ENCODE results near the gene ITPKB. TPM values are rescaled to one million over a fixed set of nuclear protein-coding genes. Genes with fewer than 3 reads are reported as not detected.
"Not testable (repeated sequence)": the region's sequence is repeated elsewhere in the genome, so short reads cannot be mapped to it uniquely, and the experiment has no call there.

The ITPKB gene
- total and polyA plus RNA-seq, 7 experiments from 2014 or later, result 51.7 to 429 (median 177) TPM

DNA sequence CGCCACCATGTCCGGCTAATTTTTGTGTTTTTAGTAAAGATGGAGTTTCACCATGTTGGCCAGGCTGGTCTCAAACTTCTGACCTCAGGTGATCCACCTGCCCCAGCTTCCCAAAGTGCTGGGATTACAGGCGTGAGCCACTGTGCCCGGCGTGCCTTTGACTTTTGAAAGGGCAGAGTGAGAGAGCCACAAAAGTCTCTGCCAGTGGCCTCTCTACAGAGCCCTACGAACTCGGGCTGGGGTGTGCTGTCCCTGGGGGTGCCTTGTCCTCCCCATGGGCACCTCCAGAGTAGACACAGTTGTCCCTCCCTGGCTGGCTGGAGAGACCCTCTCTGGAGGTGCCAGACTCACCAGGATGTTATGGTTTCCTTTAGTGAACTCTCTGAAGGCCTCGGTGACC, 99.9 kb downstream of the ITPKB start:
- CTCF ChIA-PET, result interaction anchor here (1.2 to 7.2 kb wide), 2 partner anchors 11 to 188 kb away, joined by 3 to 60 read pairs; no protein-coding TSS in a partner anchor
- H3K27me3 ChIP-seq (ENCODE audit: control insufficient read depth in 2 of 2, insufficient read depth in 2 of 2, low read length in 2 of 2); H3K9me3 Mint-ChIP-seq; H3K9me3 ChIP-seq (ENCODE audit: control insufficient read depth in 2 of 3, low read length in 3 of 3); DNase-seq; POLR2A ChIA-PET; ATAC-seq; H3K27me3 Mint-ChIP-seq; H3K4me3 ChIP-seq (ENCODE audit: low read length); intact Hi-C loops (cut with micrococcal nuclease); H3K4me3 Mint-ChIP-seq: not testable (repeated sequence)
- H3K36me3 Mint-ChIP-seq, result peaks cover 6 to 28% (median 20%) of the 10 kb centered on the region in 5 donors
- Histone ChIP-seq H3K4me1 (ENCODE audit: control insufficient read depth in 2 of 2, insufficient read depth in 2 of 2, low read length in 2 of 2) (peaks cover 34 to 45% of the 10 kb centered on the region in 2 donors), H3K27ac (ENCODE audit: low read depth, low read length) (peak overlapping the region; percentile 7), H3K36me3 (ENCODE audit: control insufficient read depth in 2 of 3, insufficient read depth in 3 of 3, low read length in 3 of 3) (peaks cover 11 to 92% (median 26%) of the 10 kb centered on the region in 3 experiments)
- peak overlapping the region in 6 of 9 donors; percentile 51 to 94 (median 68) for H3K27ac Mint-ChIP-seq
- H3K4me1 Mint-ChIP-seq, result peaks cover 40 to 84% (median 47%) of the 10 kb centered on the region in 7 donors

DNA sequence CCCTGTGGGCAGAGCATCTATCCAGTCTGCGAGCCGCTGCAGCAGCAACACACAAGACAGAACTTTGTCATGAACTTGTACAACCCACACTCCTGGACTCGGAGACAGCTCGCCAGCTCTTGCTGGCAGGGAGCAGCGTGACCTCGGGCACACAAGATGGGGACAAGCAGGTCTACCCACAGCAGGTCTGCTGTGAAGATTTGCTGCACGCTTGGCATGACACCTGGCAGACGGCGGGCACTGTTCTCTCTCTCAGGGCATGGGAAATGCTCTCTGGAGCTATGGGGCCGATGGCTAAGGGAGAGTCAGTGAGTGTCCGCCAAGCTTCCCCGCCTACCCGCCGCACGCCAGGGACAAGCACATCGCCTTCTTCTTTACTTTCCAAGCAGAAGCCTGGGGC, 100.5 kb downstream of the ITPKB start:
- H3K4me3 ChIP-seq (ENCODE audit: low read length), result no peak overlapping the region
- H3K9me3 ChIP-seq (ENCODE audit: control insufficient read depth in 2 of 3, low read length in 3 of 3), result no peaks in the 10 kb centered on the region
- ChIA-PET POLR2A (no interaction called here), CTCF (interaction anchor here (1.2 to 7.2 kb wide), 2 partner anchors 11 to 188 kb away, joined by 3 to 60 read pairs; no protein-coding TSS in a partner anchor)
- peaks cover 35 to 81% (median 51%) of the 10 kb centered on the region in 7 donors for H3K4me1 Mint-ChIP-seq
- H3K36me3 Mint-ChIP-seq, result peaks cover 6 to 29% (median 20%) of the 10 kb centered on the region in 5 donors
- H3K4me3 Mint-ChIP-seq, result no peak overlapping the region
- intact Hi-C loops (cut with micrococcal nuclease), result no loop called here
- H3K27me3 ChIP-seq (ENCODE audit: control insufficient read depth in 2 of 2, insufficient read depth in 2 of 2, low read length in 2 of 2), result no peaks in the 10 kb centered on the region
- H3K9me3 Mint-ChIP-seq, result no peaks in the 10 kb centered on the region
- H3K27me3 Mint-ChIP-seq, result no peaks in the 10 kb centered on the region
- H3K36me3 ChIP-seq (ENCODE audit: control insufficient read depth in 2 of 3, insufficient read depth in 3 of 3, low read length in 3 of 3), result peaks cover 11 to 90% (median 30%) of the 10 kb centered on the region in 3 experiments
- H3K27ac ChIP-seq (ENCODE audit: low read depth, low read length), result peak overlapping the region; percentile 7
- DNase-seq (no peak), ATAC-seq (no peak)
- peak overlapping the region in 7 of 9 donors; percentile 57 to 94 (median 69) for H3K27ac Mint-ChIP-seq
- peaks cover 34 to 45% of the 10 kb centered on the region in 2 donors for H3K4me1 ChIP-seq (ENCODE audit: control insufficient read depth in 2 of 2, insufficient read depth in 2 of 2, low read length in 2 of 2)

DNA sequence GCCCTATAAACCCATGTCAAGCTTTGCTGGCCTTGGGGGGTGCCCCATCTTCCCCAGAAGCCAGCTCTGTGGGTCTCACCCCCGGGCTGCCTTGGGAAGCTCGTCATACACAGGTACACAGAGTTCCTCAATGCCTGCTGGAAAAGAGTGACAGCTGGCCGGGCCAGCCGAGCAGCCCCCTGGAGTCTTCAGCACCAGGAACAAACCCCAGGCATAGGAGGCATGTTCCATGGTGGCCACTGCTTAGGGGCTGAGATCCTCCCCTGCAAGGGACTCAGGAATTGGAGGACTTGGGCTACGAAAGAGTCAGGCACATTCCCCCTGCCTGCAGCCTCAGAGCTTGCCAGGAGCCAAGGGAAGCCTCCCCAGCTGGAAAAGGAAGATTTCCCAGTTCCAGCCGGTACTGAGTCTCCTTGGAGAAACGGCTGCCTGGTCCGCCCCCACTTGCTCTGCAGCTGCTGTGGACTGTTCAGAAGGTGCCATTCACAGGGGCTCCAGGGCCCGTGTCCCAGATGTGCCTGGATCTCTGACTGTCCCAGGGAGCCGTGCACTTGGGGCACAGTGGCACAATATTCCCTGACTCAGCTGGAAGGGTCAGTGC, 101.0 kb downstream of the ITPKB start:
- Mint-ChIP-seq H3K9me3 (no peaks in the 10 kb centered on the region), H3K27me3 (no peaks in the 10 kb centered on the region), H3K36me3 (peaks cover 6 to 30% (median 18%) of the 10 kb centered on the region in 5 donors), H3K4me1 (peaks cover 30 to 81% (median 56%) of the 10 kb centered on the region in 7 donors), H3K4me3 (no peak overlapping the region), H3K27ac (peak overlapping the region in 8 of 9 donors; percentile 57 to 96 (median 84))
- peak overlapping the region; percentile 7 for H3K27ac ChIP-seq (ENCODE audit: low read depth, low read length)
- peaks cover 11 to 86% (median 30%) of the 10 kb centered on the region in 3 experiments for H3K36me3 ChIP-seq (ENCODE audit: control insufficient read depth in 2 of 3, insufficient read depth in 3 of 3, low read length in 3 of 3)
- ChIA-PET POLR2A (interaction anchor here (0.9 to 1.0 kb wide), 2 partner anchors 39 to 42 kb away, joined by 4 read pairs; no protein-coding TSS in a partner anchor), CTCF (interaction anchor here (0.6 to 7.2 kb wide), 4 partner anchors 10 to 189 kb away, joined by 3 to 60 read pairs (median 4); no protein-coding TSS in a partner anchor)
- no peak for ATAC-seq
- no peaks in the 10 kb centered on the region for H3K9me3 ChIP-seq (ENCODE audit: control insufficient read depth in 2 of 3, low read length in 3 of 3)
- intact Hi-C loops (cut with micrococcal nuclease), result no loop called here
- H3K4me1 ChIP-seq (ENCODE audit: control insufficient read depth in 2 of 2, insufficient read depth in 2 of 2, low read length in 2 of 2), result peaks cover 31 to 45% of the 10 kb centered on the region in 2 donors
- no peaks in the 10 kb centered on the region for H3K27me3 ChIP-seq (ENCODE audit: control insufficient read depth in 2 of 2, insufficient read depth in 2 of 2, low read length in 2 of 2)
- no peak overlapping the region for H3K4me3 ChIP-seq (ENCODE audit: low read length)
- DNase-seq, result no peak

DNA sequence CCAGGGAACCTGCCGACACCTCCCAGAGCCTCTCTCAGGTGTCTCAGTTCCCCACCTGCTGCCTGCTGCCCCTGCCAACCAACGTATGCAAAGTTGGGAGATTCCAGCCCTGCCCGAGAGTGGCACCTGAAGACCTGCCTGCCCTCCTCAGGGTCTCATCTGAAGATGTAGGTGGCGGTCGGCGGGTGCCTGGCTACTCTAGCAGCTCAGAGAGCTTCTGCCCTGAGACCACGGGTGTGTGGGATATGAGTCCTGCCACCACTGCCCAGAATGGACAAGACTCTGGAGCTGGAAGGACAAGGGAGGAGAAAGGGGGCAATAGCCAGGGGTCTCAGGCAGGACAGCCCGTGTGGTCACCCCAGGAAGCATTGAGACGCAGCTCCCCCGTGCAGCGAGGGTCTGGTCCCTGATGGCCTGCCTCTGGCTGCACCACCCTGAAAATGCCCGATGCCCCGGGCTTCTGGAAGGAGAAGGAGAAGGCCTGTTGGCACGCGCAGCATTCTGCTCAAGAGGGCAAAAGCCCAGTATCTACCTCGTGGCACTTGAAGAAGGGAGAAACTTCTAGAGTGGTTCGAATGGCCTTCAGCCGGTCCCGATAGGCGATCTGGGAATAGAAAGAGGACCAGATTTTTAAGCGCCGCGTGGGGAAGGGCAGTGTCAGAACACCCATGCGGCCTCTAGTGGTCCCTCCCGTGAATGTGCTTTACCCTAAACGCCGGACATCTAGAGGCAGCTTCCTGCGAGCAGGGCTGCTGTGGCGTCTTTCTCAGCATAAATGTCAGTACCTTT, 101.7 kb downstream of the ITPKB start:
- H3K4me1 Mint-ChIP-seq, result peaks cover 28 to 81% (median 64%) of the 10 kb centered on the region in 7 donors

DNA sequence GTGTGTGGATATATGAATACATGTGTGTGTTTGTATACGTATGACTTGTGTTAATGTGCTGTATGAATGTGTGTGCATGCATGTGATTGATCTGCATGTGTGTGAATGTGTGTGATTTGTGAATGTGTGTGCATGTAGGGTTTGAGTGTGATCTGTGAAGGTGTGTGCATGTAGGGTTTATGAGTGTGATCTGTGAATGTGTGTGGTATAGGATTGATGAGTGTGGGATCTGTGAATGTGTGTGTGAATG, 102.3 kb downstream of the ITPKB start:
- Mint-ChIP-seq H3K27ac (peak overlapping the region; percentile 0 to 96 (median 84)), H3K9me3 (no peaks in the 10 kb centered on the region), H3K4me1 (peaks cover 25 to 83% (median 68%) of the 10 kb centered on the region in 7 donors), H3K27me3 (no peaks in the 10 kb centered on the region), H3K36me3 (peaks cover 6 to 29% (median 15%) of the 10 kb centered on the region in 5 donors), H3K4me3 (peak overlapping the region in 3 of 10 donors; percentile 0 to 35 (median 8))
- Histone ChIP-seq H3K9me3 (ENCODE audit: control insufficient read depth in 2 of 3, low read length in 3 of 3) (no peaks in the 10 kb centered on the region), H3K27me3 (ENCODE audit: control insufficient read depth in 2 of 2, insufficient read depth in 2 of 2, low read length in 2 of 2) (no peaks in the 10 kb centered on the region), H3K27ac (ENCODE audit: low read depth, low read length) (peak overlapping the region; percentile 54), H3K36me3 (ENCODE audit: control insufficient read depth in 2 of 3, insufficient read depth in 3 of 3, low read length in 3 of 3) (peaks cover 11 to 79% (median 30%) of the 10 kb centered on the region in 3 experiments), H3K4me1 (ENCODE audit: control insufficient read depth in 2 of 2, insufficient read depth in 2 of 2, low read length in 2 of 2) (peaks cover 26 to 48% of the 10 kb centered on the region in 2 donors), H3K4me3 (ENCODE audit: low read length) (no peak overlapping the region)
- ATAC-seq, result no peak
- ChIA-PET CTCF (interaction anchor here (7.2 kb wide), 1 partner anchor 190 kb away, joined by 60 read pairs; no protein-coding TSS in a partner anchor), POLR2A (interaction anchor here (1.4 to 3.7 kb wide), 3 partner anchors 46 to 246 kb away, joined by 3 to 12 read pairs (median 7); partner anchors contain the start of gene ITPKB)
- intact Hi-C loops (cut with micrococcal nuclease), result no loop called here
- DNase-seq, result no peak

More for the DNA sequence above, 101.7 kb downstream of the ITPKB start:
- Histone ChIP-seq H3K4me1 (ENCODE audit: control insufficient read depth in 2 of 2, insufficient read depth in 2 of 2, low read length in 2 of 2) (peaks cover 26 to 47% of the 10 kb centered on the region in 2 donors), H3K36me3 (ENCODE audit: control insufficient read depth in 2 of 3, insufficient read depth in 3 of 3, low read length in 3 of 3) (peaks cover 11 to 79% (median 30%) of the 10 kb centered on the region in 3 experiments), H3K27ac (ENCODE audit: low read depth, low read length) (peak overlapping the region; percentile 54), H3K27me3 (ENCODE audit: control insufficient read depth in 2 of 2, insufficient read depth in 2 of 2, low read length in 2 of 2) (no peaks in the 10 kb centered on the region), H3K9me3 (ENCODE audit: control insufficient read depth in 2 of 3, low read length in 3 of 3) (no peaks in the 10 kb centered on the region), H3K4me3 (ENCODE audit: low read length) (no peak overlapping the region)
- ChIA-PET CTCF (interaction anchor here (0.8 to 7.2 kb wide), 2 partner anchors 9 to 189 kb away, joined by 4 to 60 read pairs; no protein-coding TSS in a partner anchor), POLR2A (interaction anchor here (0.9 to 3.7 kb wide), 5 partner anchors 40 to 245 kb away, joined by 3 to 12 read pairs (median 4); partner anchors contain the start of gene ITPKB)
- peak overlapping the region; percentile 0 to 96 (median 84) for H3K27ac Mint-ChIP-seq
- peak overlapping the region in 2 of 10 donors; percentile 8 to 35 for H3K4me3 Mint-ChIP-seq
- no peak for DNase-seq
- no peaks in the 10 kb centered on the region for H3K9me3 Mint-ChIP-seq
- no peaks in the 10 kb centered on the region for H3K27me3 Mint-ChIP-seq
- peaks cover 6 to 30% (median 18%) of the 10 kb centered on the region in 5 donors for H3K36me3 Mint-ChIP-seq
- no peak for ATAC-seq
- intact Hi-C loops (cut with micrococcal nuclease), result no loop called here

DNA sequence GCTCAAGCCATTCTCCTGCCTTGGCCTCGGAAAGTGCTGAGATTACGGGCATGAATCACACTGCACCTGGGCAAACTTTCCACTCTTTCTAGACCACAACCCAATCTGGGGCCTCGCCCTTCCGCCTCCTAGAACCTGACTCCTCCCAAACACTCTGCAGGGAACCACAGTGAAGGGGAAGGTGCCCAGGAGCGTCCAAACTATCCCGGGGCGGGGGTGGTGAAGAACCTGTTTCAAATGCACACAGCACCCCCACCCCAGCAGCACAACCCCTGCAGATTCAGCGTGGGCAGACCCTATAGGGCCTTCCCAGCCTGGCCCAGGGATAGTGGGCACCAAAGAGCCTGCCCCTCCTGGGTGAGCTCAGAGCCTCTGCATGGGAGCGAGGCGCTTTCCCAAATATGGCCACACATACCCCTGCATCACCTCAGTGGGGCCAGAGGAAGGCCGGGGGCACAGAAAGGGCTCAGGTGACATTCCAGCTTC, 103.6 kb downstream of the ITPKB start:
- Histone ChIP-seq H3K4me1 (ENCODE audit: control insufficient read depth in 2 of 2, insufficient read depth in 2 of 2, low read length in 2 of 2) (peaks cover 26 to 48% of the 10 kb centered on the region in 2 donors), H3K27ac (ENCODE audit: low read depth, low read length) (peak overlapping the region; percentile 54)
- POLR2A ChIA-PET, result interaction anchor here (0.9 to 3.7 kb wide), 9 partner anchors 8 to 247 kb away, joined by 3 to 18 read pairs (median 4); partner anchors contain the start of gene ITPKB

More for the DNA sequence above, 103.6 kb downstream of the ITPKB start:
- no peaks in the 10 kb centered on the region for H3K27me3 Mint-ChIP-seq
- intact Hi-C loops (cut with micrococcal nuclease), result loop anchor here (1.0 to 2.0 kb wide), 4 partner anchors 8 to 75 kb away; no protein-coding TSS in a partner anchor
- H3K27me3 ChIP-seq (ENCODE audit: control insufficient read depth in 2 of 2, insufficient read depth in 2 of 2, low read length in 2 of 2), result no peaks in the 10 kb centered on the region
- DNase-seq (peak in 3 of 9 donors; percentile 48 to 60 (median 54)), ATAC-seq (peak; percentile 23)
- H3K4me3 ChIP-seq (ENCODE audit: low read length), result peak overlapping the region; percentile 38
- CTCF ChIA-PET, result interaction anchor here (0.7 to 7.2 kb wide), 13 partner anchors 9 to 211 kb away, joined by 3 to 60 read pairs (median 5); partner anchors contain the start of gene ITPKB
- no peaks in the 10 kb centered on the region for H3K9me3 ChIP-seq (ENCODE audit: control insufficient read depth in 2 of 3, low read length in 3 of 3)
- H3K9me3 Mint-ChIP-seq, result no peaks in the 10 kb centered on the region
- H3K36me3 Mint-ChIP-seq, result peaks cover 6 to 36% (median 15%) of the 10 kb centered on the region in 5 donors
- H3K36me3 ChIP-seq (ENCODE audit: control insufficient read depth in 2 of 3, insufficient read depth in 3 of 3, low read length in 3 of 3), result peaks cover 0 to 77% (median 19%) of the 10 kb centered on the region in 3 experiments
- H3K4me1 Mint-ChIP-seq, result peaks cover 25 to 81% (median 69%) of the 10 kb centered on the region in 7 donors
- peak overlapping the region; percentile 70 to 90 (median 82) for H3K4me3 Mint-ChIP-seq
- H3K27ac Mint-ChIP-seq, result peak overlapping the region; percentile 83 to 96 (median 89)

Data from naive thymus-derived CD4-positive, alpha-beta T cell (primary cell).